ENCODE results near the gene KRTAP10-11. TPM values are rescaled to one million over a fixed set of nuclear protein-coding genes. Genes with fewer than 3 reads are reported as not detected.
"Not testable (repeated sequence)": the region's sequence is repeated elsewhere in the genome, so short reads cannot be mapped to it uniquely, and the experiment has no call there.

KRTAP10-11 gene
- total RNA-seq, 1 donor from 2014 or later, result not detected

DNA sequence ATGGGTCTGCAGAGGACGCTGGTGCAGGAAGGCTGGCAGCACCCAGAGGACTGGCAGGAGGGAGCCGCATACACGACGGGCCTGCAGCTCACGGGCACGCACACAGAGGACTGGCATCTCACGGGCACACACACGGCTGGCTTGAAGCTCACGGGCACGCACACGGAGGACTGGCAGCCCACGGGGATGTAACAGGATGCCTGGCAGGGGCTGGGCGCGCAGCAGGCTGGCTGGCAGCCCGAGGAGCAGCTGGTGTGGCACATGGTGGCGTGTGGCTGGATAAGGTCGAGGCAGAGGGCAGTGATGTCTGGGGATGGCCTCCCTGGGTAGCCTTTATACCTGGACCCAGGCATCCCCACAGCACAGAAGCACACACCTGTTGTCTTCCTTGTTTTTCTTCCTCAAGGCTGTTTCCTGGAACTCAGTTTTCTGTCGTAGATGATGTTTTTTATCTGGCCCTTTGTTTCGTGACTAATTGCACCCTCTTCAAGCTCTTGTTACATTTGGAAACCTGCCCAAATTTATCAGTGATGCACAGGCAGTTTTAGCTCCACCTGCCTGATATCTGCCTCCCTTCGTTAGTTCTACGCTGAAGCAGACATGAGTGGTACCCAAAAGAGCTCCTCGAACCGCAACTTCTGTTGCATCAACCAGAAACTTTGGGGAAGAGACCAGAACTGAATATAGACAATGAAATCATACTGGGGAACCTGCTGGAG lies 35.8 kb downstream of the KRTAP10-11 start, which contains the start of gene KRTAP12-1:
Gene KRTAP12-1 (minus strand): TSS at position 303 of the 719 bp plus-strand sequence. CDS start 40 bp downstream, at position 263.
- Mint-ChIP-seq H3K4me1 (ENCODE audit: low read depth, unreplicated experiment) (peaks cover 4% of the 10 kb centered on the region), H3K36me3 (ENCODE audit: unreplicated experiment) (peaks cover 5% of the 10 kb centered on the region), H3K4me3 (ENCODE audit: unreplicated experiment) (no peak within 1 kb of the TSS), H3K27ac (ENCODE audit: unreplicated experiment) (no peak within 1 kb of the TSS), H3K9me3 (ENCODE audit: unreplicated experiment) (peaks cover 8% of the 10 kb centered on the region), H3K27me3 (ENCODE audit: unreplicated experiment) (peaks cover 8% of the 10 kb centered on the region)
- DNase-seq, result no peak
- TF ChIP-seq, protein P1, sequence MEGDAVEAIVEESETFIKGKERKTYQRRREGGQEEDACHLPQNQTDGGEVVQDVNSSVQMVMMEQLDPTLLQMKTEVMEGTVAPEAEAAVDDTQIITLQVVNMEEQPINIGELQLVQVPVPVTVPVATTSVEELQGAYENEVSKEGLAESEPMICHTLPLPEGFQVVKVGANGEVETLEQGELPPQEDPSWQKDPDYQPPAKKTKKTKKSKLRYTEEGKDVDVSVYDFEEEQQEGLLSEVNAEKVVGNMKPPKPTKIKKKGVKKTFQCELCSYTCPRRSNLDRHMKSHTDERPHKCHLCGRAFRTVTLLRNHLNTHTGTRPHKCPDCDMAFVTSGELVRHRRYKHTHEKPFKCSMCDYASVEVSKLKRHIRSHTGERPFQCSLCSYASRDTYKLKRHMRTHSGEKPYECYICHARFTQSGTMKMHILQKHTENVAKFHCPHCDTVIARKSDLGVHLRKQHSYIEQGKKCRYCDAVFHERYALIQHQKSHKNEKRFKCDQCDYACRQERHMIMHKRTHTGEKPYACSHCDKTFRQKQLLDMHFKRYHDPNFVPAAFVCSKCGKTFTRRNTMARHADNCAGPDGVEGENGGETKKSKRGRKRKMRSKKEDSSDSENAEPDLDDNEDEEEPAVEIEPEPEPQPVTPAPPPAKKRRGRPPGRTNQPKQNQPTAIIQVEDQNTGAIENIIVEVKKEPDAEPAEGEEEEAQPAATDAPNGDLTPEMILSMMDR (IDR thresholded peaks at IDR 0.05; ENCODE audit: partially characterized antibody, unreplicated experiment), result no peak

- Mint-ChIP-seq H3K27me3 (ENCODE audit: unreplicated experiment) (peaks cover 9% of the 10 kb centered on the region), H3K9me3 (ENCODE audit: unreplicated experiment) (peaks cover 8% of the 10 kb centered on the region), H3K36me3 (ENCODE audit: unreplicated experiment) (peaks cover 5% of the 10 kb centered on the region), H3K4me1 (ENCODE audit: low read depth, unreplicated experiment) (peaks cover 10% of the 10 kb centered on the region), H3K4me3 (ENCODE audit: unreplicated experiment) (no peak overlapping the region), H3K27ac (ENCODE audit: unreplicated experiment) (no peak overlapping the region)
- no peak for DNase-seq
- TF ChIP-seq, protein P1 (IDR thresholded peaks at IDR 0.05; ENCODE audit: partially characterized antibody, unreplicated experiment), result no peak
Observed at GRCh38 chr21:44682580-44683151, 36.5 kb downstream of the KRTAP10-11 start.

DNA sequence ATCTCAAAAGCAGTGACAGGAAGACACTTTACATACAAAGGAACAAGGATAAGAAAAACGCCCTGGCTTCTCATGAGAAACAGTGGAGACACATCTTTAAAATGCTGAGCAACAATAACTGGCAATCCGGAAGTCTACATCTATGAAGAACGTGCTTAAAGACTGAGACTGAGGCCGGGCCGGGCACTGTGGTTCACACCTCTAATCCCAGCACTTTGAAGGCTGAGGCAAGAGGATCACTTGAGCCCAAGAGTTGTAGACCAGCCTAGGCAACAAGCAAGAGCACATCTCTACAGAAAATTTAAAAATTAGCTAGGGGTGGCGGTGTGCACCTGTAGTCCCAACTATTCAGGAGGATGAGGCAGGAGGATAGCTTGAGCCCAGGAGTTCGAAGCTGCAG lies 37.9 kb downstream of the KRTAP10-11 start:
- no peak overlapping the region for H3K4me3 Mint-ChIP-seq (ENCODE audit: unreplicated experiment)
- H3K27me3 Mint-ChIP-seq (ENCODE audit: unreplicated experiment), result peaks cover 11% of the 10 kb centered on the region
- DNase-seq, result no peak
- H3K9me3 Mint-ChIP-seq (ENCODE audit: unreplicated experiment), result peaks cover 8% of the 10 kb centered on the region
- TF ChIP-seq, protein P1 (IDR thresholded peaks at IDR 0.05; ENCODE audit: partially characterized antibody, unreplicated experiment), result no peak
- H3K4me1 Mint-ChIP-seq (ENCODE audit: low read depth, unreplicated experiment), result peaks cover 15% of the 10 kb centered on the region
- H3K27ac Mint-ChIP-seq (ENCODE audit: unreplicated experiment), result no peak overlapping the region
- H3K36me3 Mint-ChIP-seq (ENCODE audit: unreplicated experiment), result peaks cover 5% of the 10 kb centered on the region

DNA sequence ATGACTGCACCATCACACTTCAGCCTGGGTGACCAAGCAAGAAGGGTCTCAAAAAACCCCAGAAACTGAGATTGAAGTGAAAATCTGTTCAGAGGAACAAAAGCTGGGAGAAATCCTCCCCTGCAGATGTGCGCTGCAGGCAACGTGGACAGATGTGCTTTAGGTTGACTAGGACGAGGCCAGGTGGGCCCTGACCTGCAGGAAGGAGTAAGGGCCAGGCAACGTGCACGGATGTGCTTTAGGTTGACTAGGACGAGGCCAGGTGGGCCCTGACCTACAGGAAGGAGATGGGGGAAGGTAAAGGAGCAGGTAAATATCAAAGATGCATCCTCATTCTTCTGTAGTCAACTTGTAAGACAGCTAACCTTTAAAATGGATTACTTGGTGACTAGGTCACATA lies 38.3 kb downstream of the KRTAP10-11 start:
- TF ChIP-seq, protein P1 (IDR thresholded peaks at IDR 0.05; ENCODE audit: partially characterized antibody, unreplicated experiment), result no peak
- peaks cover 11% of the 10 kb centered on the region for H3K27me3 Mint-ChIP-seq (ENCODE audit: unreplicated experiment)
- H3K36me3 Mint-ChIP-seq (ENCODE audit: unreplicated experiment), result peaks cover 5% of the 10 kb centered on the region
- DNase-seq, result no peak
- no peak overlapping the region for H3K4me3 Mint-ChIP-seq (ENCODE audit: unreplicated experiment)
- peaks cover 8% of the 10 kb centered on the region for H3K9me3 Mint-ChIP-seq (ENCODE audit: unreplicated experiment)
- peaks cover 15% of the 10 kb centered on the region for H3K4me1 Mint-ChIP-seq (ENCODE audit: low read depth, unreplicated experiment)
- H3K27ac Mint-ChIP-seq (ENCODE audit: unreplicated experiment), result no peak overlapping the region

DNA sequence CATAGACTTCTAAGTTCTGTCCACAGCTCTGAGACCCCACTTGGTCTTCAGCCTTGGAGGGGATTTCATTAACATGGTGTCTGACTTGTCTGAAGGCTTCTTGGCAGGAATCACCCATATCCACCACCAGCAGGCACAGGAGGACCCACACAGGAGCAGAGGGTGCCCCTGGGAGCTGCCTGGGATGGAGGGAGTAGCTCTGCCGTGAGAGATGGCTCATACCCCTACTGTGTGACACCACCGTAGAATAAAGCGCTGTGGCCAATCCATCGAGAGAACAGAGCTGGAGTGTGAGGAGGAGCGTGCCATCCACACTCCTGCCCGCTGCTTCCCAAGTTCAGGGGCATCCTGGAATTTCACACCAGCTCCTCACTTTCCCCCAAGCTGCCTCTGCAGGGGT lies 38.8 kb downstream of the KRTAP10-11 start:
- not testable (repeated sequence) for H3K9me3 Mint-ChIP-seq (ENCODE audit: unreplicated experiment); H3K4me3 Mint-ChIP-seq (ENCODE audit: unreplicated experiment); DNase-seq; H3K36me3 Mint-ChIP-seq (ENCODE audit: unreplicated experiment); H3K27ac Mint-ChIP-seq (ENCODE audit: unreplicated experiment)
- Mint-ChIP-seq H3K27me3 (ENCODE audit: unreplicated experiment) (peaks cover 11% of the 10 kb centered on the region), H3K4me1 (ENCODE audit: low read depth, unreplicated experiment) (peaks cover 15% of the 10 kb centered on the region)
